CD14-positive monocyte (primary cell): Measurements from ENCODE around the gene RBPMS2. TPM values are rescaled to one million over a fixed set of nuclear protein-coding genes. Genes with fewer than 3 reads are reported as not detected.

ENCODE experiments used
- DNase-seq, 3 donors: peaks; one replicate each; pipeline ENCODE4 v3.0.0-alpha.2; 2011 to 2022
- H2AFZ ChIP-seq: 2 replicates; pipeline ENCODE4 v1.6.0; 2012; ENCODE audit warnings: mild to moderate bottlenecking, low read depth, low read length, inconsistent platforms; ENCODE audit not compliant: insufficient read depth, poor library complexity, severe bottlenecking
- H3K27ac ChIP-seq, 2 donors: 1 replicate in 1 of 2; 2 replicates in 1 of 2; pipeline ENCODE4 v1.5.1; 2012 to 2013; ENCODE audit warnings: low read length in 2 of 2, control low read depth in 1 of 2, inconsistent platforms in 1 of 2, low read depth in 1 of 2, mild to moderate bottlenecking in 1 of 2
- H3K27me3 ChIP-seq, 2 donors: one replicate each; pipeline versions ENCODE4 v1.6.0 to v1.6.1; 2011 to 2013; ENCODE audit warnings: low read length in 2 of 2; ENCODE audit not compliant: control insufficient read depth in 2 of 2, insufficient read depth in 2 of 2
- H3K36me3 ChIP-seq, 2 donors: replicated peaks in 1 of 2; 1 replicate in 1 of 2; 2 replicates in 1 of 2; pipeline versions ENCODE4 v1.5.1 to v1.6.1; 2012 to 2013; ENCODE audit warnings: low read length in 2 of 2, control low read depth in 1 of 2, inconsistent platforms in 1 of 2, mild to moderate bottlenecking in 1 of 2; ENCODE audit not compliant: insufficient read depth in 2 of 2, control insufficient read depth in 1 of 2
- H3K4me1 ChIP-seq, 2 donors: 1 replicate in 1 of 2; 2 replicates in 1 of 2; pipeline versions ENCODE4 v1.5.1 to v1.6.1; 2012 to 2013; ENCODE audit warnings: low read length in 2 of 2, control low read depth in 1 of 2, inconsistent platforms in 1 of 2, mild to moderate bottlenecking in 1 of 2, moderate library complexity in 1 of 2; ENCODE audit not compliant: insufficient read depth in 2 of 2, control insufficient read depth in 1 of 2
- H3K4me2 ChIP-seq: replicated peaks from 2 replicates; pipeline ENCODE3; 2012; ENCODE audit warnings: low read length, moderate library complexity, mild to moderate bottlenecking; ENCODE audit not compliant: poor library complexity, severe bottlenecking; ENCODE audit errors: extremely low read depth
- H3K4me3 ChIP-seq, 3 experiments: fragments of 200-600 bp in 1 of 3; sonication (generic) in 1 of 3; replicated peaks in 1 of 3; 1 replicate in 2 of 3; 2 replicates in 1 of 3; pipeline ENCODE4 v1.5.1; 2011 to 2013; ENCODE audit warnings: low read length in 3 of 3, mild to moderate bottlenecking in 3 of 3, control low read depth in 2 of 3, low read depth in 2 of 3, inconsistent platforms in 1 of 3, moderate library complexity in 1 of 3
- H3K79me2 ChIP-seq: 2 replicates; pipeline ENCODE4 v1.6.0; 2012; ENCODE audit warnings: mild to moderate bottlenecking, control low read depth, inconsistent platforms, low read length, moderate library complexity; ENCODE audit not compliant: insufficient read depth
- H3K9ac ChIP-seq: 2 replicates; pipeline ENCODE4 v1.6.0; 2017; ENCODE audit warnings: low read length, mild to moderate bottlenecking; ENCODE audit not compliant: insufficient read depth, poor library complexity, severe bottlenecking
- H3K9me3 ChIP-seq, 2 donors: replicated peaks in 1 of 2; 1 replicate in 1 of 2; 2 replicates in 1 of 2; pipeline versions ENCODE4 v1.5.1 to v1.6.1; 2012 to 2013; ENCODE audit warnings: low read length in 2 of 2, control low read depth in 1 of 2; ENCODE audit not compliant: control insufficient read depth in 1 of 2, insufficient read depth in 1 of 2
- H4K20me1 ChIP-seq: 2 replicates; pipeline ENCODE4 v1.6.0; 2012; ENCODE audit warnings: mild to moderate bottlenecking, low read length, control low read depth, moderate library complexity; ENCODE audit not compliant: insufficient read depth
- H3K27ac Mint-ChIP-seq, 7 donors: one replicate each; pipeline ENCODE4 v1.8.0; 2020; ENCODE audit warnings: mild to moderate bottlenecking in 7 of 7, mixed read lengths in 7 of 7, moderate library complexity in 6 of 7, inconsistent platforms in 2 of 7
- H3K27me3 Mint-ChIP-seq, 3 donors: one replicate each; pipeline ENCODE4 v1.8.0; 2021 to 2022; ENCODE audit warnings: low read depth in 3 of 3, mild to moderate bottlenecking in 3 of 3, mixed read lengths in 3 of 3, moderate library complexity in 3 of 3, inconsistent platforms in 1 of 3
- H3K36me3 Mint-ChIP-seq, 2 donors: one replicate each; pipeline ENCODE4 v1.8.0; 2020; ENCODE audit warnings: mixed read lengths in 2 of 2, inconsistent platforms in 1 of 2, mild to moderate bottlenecking in 1 of 2
- H3K4me1 Mint-ChIP-seq: one replicate; pipeline ENCODE4 v1.8.0; 2020; ENCODE audit warnings: mild to moderate bottlenecking, mixed read lengths
- H3K4me3 Mint-ChIP-seq, 2 donors: one replicate each; pipeline ENCODE4 v1.8.0; 2020; ENCODE audit warnings: mild to moderate bottlenecking in 2 of 2, mixed read lengths in 2 of 2, moderate library complexity in 1 of 2
- H3K9me3 Mint-ChIP-seq, 7 donors: one replicate each; pipeline ENCODE4 v1.8.0; 2020 to 2022; ENCODE audit warnings: mixed read lengths in 7 of 7, mild to moderate bottlenecking in 6 of 7, moderate library complexity in 6 of 7, inconsistent platforms in 2 of 7
- CTCF ChIP-seq: fragments of 200-600 bp; IDR thresholded peaks from one replicate; pipeline ENCODE4 v1.8.0; 2022; ENCODE audit warnings: antibody characterized with exemption, mild to moderate bottlenecking
- WGBS: methylation state at CpG from one replicate; pipeline ENCODE4 v1.1.5; 2013; ENCODE audit warnings: missing lambda C conversion rate; ENCODE audit not compliant: insufficient coverage; 5-methylcytosine and 5-hydroxymethylcytosine counted together
- intact Hi-C, 2 donors: fragments of 100-400 bp; cut with micrococcal nuclease; formaldehyde crosslinking; loops; one replicate each; pipeline versions ENCODE4 v1.15.0 to v1.15.1; 2023
- polyA plus RNA-seq, 3 donors: library from polyadenylated mRNA; depleted of rRNA in 1 of 3; unstranded in 2 of 3; stranded (reverse) in 1 of 3; fragments of 300-500 nt in 2 of 3; fragments of >200 nt in 1 of 3; fragmentation: Illumina TruSeq in 2 of 3; gene quantifications; 1 replicate in 2 of 3; 2 replicates in 1 of 3; pipeline ENCODE4 v1.2.3, GENCODE V29; 2012 to 2021

The RBPMS2 gene
- polyA plus RNA-seq, 3 donors: not detected

- Histone ChIP-seq H2AFZ (no peak overlapping the region), H3K79me2 (no peaks in the 10 kb centered on the region), H3K27ac (no peak overlapping the region), H4K20me1 (no peaks in the 10 kb centered on the region), H3K4me1 (no peaks in the 10 kb centered on the region), H3K36me3 (no peaks in the 10 kb centered on the region), H3K27me3 (no peaks in the 10 kb centered on the region), H3K4me3 (no peak overlapping the region), H3K9ac (no peak overlapping the region), H3K9me3 (no peaks in the 10 kb centered on the region), H3K4me2 (no peak overlapping the region)
- Mint-ChIP-seq H3K27me3 (peaks cover 0 to 8% (median 3%) of the 10 kb centered on the region in 3 donors), H3K4me1 (peaks cover 2% of the 10 kb centered on the region), H3K27ac (peak overlapping the region in 1 of 7 donors; percentile 40), H3K4me3 (no peak overlapping the region), H3K9me3 (no peaks in the 10 kb centered on the region), H3K36me3 (no peaks in the 10 kb centered on the region)
- no peak for DNase-seq
- 86% methylated on average over 12 of the region's 31 CpGs for WGBS
- no peak for TF ChIP-seq CTCF
- intact Hi-C loops: no loop called here
These were observed 34.8 kb downstream of the RBPMS2 start for GRCh38 chr15:64740311-64741170.

- Mint-ChIP-seq H3K4me3 (no peak overlapping the region), H3K36me3 (no peaks in the 10 kb centered on the region), H3K4me1 (peaks cover 2% of the 10 kb centered on the region), H3K9me3 (no peaks in the 10 kb centered on the region), H3K27ac (no peak overlapping the region), H3K27me3 (peaks cover 0 to 9% (median 3%) of the 10 kb centered on the region in 3 donors)
- H3K27me3 ChIP-seq: no peaks in the 10 kb centered on the region
- intact Hi-C loops: loop anchor here (10.0 kb wide), 2 partner anchors 65 to 345 kb away; no protein-coding TSS in a partner anchor
- TF ChIP-seq CTCF: no peak
- H3K9ac ChIP-seq: no peak overlapping the region
- H3K4me3 ChIP-seq: no peak overlapping the region
- H3K4me1 ChIP-seq: no peaks in the 10 kb centered on the region
- no peaks in the 10 kb centered on the region for H3K36me3 ChIP-seq
- H3K9me3 ChIP-seq: no peaks in the 10 kb centered on the region
- H3K27ac ChIP-seq: no peak overlapping the region
- WGBS: 95% methylated on average over 3 of the region's 9 CpGs
- H2AFZ ChIP-seq: no peak overlapping the region
- no peak for DNase-seq
- H3K79me2 ChIP-seq: no peaks in the 10 kb centered on the region
- no peak overlapping the region for H3K4me2 ChIP-seq
- H4K20me1 ChIP-seq: no peaks in the 10 kb centered on the region
These were observed 35.7 kb downstream of the RBPMS2 start for GRCh38 chr15:64739577-64740143.
